ENCODE data around the gene PPM1B. TPM values are rescaled to one million over a fixed set of nuclear protein-coding genes. Genes with fewer than 3 reads are reported as not detected.

Gene PPM1B
- total and polyA plus RNA-seq, 11 donors: 22.6 to 65.9 (median 48.0) TPM

DNA sequence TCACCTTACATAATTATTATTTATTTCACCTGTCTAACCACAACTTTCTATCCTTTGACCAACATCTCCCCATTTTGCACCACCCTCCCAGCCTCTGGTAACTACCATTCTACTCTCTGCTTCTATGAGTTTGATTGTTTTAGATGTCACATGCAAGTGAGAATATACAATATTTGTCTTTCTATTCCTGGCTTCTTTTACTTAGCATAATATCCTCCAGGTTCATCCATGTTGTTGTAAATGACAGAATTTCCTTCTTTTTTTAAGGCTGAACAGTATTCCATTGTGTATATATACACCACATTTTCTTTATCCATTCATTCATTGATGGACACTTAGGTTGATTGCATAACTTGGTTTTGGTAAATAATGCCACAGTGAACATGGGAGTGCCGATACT is 24.0 kb downstream of the PPM1B start:
- WGBS, 4 donors: 90 to 100% (median 94%) methylated on average over 1 of the region's 1 CpG
- no peaks in the 10 kb centered on the region for H3K36me3 ChIP-seq
- no peak overlapping the region for H3K4me3 ChIP-seq
- DNase-seq (no peak), ATAC-seq (no peak)
- H3K9me3 ChIP-seq: no peaks in the 10 kb centered on the region
- intact Hi-C loops (cut with DNase I): no loop called here
- H3K27ac ChIP-seq: no peak overlapping the region
- TF ChIP-seq POLR2A (IDR thresholded peaks at IDR 0.05): no peak
- TF ChIP-seq, protein P1, sequence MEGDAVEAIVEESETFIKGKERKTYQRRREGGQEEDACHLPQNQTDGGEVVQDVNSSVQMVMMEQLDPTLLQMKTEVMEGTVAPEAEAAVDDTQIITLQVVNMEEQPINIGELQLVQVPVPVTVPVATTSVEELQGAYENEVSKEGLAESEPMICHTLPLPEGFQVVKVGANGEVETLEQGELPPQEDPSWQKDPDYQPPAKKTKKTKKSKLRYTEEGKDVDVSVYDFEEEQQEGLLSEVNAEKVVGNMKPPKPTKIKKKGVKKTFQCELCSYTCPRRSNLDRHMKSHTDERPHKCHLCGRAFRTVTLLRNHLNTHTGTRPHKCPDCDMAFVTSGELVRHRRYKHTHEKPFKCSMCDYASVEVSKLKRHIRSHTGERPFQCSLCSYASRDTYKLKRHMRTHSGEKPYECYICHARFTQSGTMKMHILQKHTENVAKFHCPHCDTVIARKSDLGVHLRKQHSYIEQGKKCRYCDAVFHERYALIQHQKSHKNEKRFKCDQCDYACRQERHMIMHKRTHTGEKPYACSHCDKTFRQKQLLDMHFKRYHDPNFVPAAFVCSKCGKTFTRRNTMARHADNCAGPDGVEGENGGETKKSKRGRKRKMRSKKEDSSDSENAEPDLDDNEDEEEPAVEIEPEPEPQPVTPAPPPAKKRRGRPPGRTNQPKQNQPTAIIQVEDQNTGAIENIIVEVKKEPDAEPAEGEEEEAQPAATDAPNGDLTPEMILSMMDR (IDR thresholded peaks at IDR 0.05): no peak
- H3K4me1 ChIP-seq: peaks cover 0 to 39% (median 7%) of the 10 kb centered on the region in 12 donors
- H3K27me3 ChIP-seq: no peaks in the 10 kb centered on the region

DNA sequence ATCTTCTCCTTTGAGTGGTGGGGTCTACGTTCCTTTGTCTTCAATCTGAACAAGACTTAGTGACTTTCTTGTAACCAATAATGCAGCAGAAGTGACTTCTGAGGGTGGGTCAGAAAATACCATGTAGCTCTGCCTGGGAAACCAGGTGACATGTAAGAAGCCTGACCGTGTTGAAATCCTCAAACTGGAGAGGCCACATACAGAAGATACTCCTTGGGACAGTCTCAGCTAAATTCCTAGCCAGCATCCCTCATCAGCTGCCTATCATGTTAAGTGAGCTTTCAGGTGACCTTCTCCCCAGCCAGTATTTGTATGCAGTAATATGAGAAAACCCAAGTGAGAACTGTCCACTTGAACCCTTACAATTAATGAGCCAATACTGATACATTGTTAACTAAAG is 27.0 kb downstream of the PPM1B start:
- no peaks in the 10 kb centered on the region for H3K9me3 ChIP-seq
- H3K36me3 ChIP-seq: peaks cover 0 to 3% (median 0%) of the 10 kb centered on the region in 9 donors
- no peak overlapping the region for H3K27ac ChIP-seq
- DNase-seq (no peak), ATAC-seq (no peak)
- TF ChIP-seq, protein P1 (IDR thresholded peaks at IDR 0.05): no peak
- no peak for TF ChIP-seq POLR2A (IDR thresholded peaks at IDR 0.05)
- H3K4me3 ChIP-seq: no peak overlapping the region
- H3K4me1 ChIP-seq: peaks cover 0 to 19% (median 5%) of the 10 kb centered on the region in 12 donors
- WGBS, 4 donors: 85 to 98% (median 95%) methylated on average over 2 of the region's 2 CpGs
- H3K27me3 ChIP-seq: no peaks in the 10 kb centered on the region
- intact Hi-C loops (cut with DNase I): no loop called here

DNA sequence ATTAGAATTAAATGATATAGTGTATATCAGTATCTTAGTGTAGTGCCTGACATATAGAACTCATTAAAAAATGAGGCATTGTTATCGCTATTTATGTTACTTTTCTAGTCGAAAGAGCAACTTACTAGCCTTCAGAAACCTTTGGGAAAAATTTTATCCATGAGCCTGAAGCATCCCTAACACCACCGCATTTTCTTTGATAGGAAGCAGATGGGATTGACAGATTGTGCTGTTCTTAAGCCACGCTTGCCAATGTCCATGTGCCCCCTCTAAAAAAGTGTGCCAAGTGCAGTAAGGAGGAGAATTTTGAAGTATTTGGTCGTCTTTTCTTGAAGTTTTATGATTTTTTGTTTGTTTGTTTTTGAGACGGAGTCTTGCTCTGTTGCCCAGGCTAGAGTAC is 29.1 kb downstream of the PPM1B start:
- Histone ChIP-seq H3K4me1 (peaks cover 0 to 15% (median 9%) of the 10 kb centered on the region in 12 donors), H3K27me3 (no peaks in the 10 kb centered on the region), H3K27ac (no peak overlapping the region), H3K9me3 (no peaks in the 10 kb centered on the region), H3K36me3 (peaks cover 0 to 15% (median 6%) of the 10 kb centered on the region in 9 donors), H3K4me3 (no peak overlapping the region)
- no peak for ATAC-seq
- intact Hi-C loops (cut with DNase I): no loop called here
- DNase-seq: no peak
- TF ChIP-seq, protein P1 (IDR thresholded peaks at IDR 0.05): no peak
- no peak for TF ChIP-seq POLR2A (IDR thresholded peaks at IDR 0.05)
- WGBS, 4 donors: 94 to 97% (median 96%) methylated on average over 6 of the region's 6 CpGs

DNA sequence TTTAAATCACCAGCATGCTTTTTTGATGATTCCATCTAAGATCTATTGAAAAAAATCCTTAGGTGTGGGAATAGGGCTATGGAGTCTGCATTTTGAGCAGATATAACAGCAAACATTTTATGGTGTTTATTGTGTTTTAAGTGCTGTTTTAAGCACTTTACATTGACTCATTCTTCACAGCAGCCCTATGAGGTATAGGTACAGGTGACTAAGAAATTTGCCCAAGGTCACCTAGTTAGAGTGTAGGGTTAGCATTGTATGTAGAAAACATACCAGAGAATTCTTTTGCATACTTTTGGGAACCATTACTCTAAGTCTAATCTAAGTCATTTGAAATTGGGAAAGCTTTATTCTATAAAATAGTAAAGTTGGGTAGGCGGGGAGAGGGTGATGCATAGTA is 31.3 kb downstream of the PPM1B start:
- DNase-seq (no peak), ATAC-seq (no peak)
- Histone ChIP-seq H3K4me1 (peaks cover 0 to 15% (median 9%) of the 10 kb centered on the region in 12 donors), H3K27me3 (no peaks in the 10 kb centered on the region), H3K9me3 (no peaks in the 10 kb centered on the region), H3K4me3 (no peak overlapping the region), H3K27ac (no peak overlapping the region), H3K36me3 (peaks cover 0 to 15% (median 6%) of the 10 kb centered on the region in 9 donors)
- WGBS, 4 donors: 96 to 100% (median 97%) methylated on average over 1 of the region's 1 CpG
- TF ChIP-seq, protein P1 (IDR thresholded peaks at IDR 0.05): no peak
- TF ChIP-seq POLR2A (IDR thresholded peaks at IDR 0.05): no peak
- intact Hi-C loops (cut with DNase I): no loop called here

All from heart left ventricle (tissue), 16 donors.